Activated naive CD4-positive, alpha-beta T cell (primary cell): Measurements from ENCODE around the gene SPINK4.
A peak's percentile ranks its signal among the peaks of the same experiment; 100 is the strongest.

Experiments
- DNase-seq, 4 experiments: peaks; one replicate each; lab custom pipeline; 2025; lab: John Stamatoyannopoulos, UW

The SPINK4 gene, protein sequence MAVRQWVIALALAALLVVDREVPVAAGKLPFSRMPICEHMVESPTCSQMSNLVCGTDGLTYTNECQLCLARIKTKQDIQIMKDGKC

DNA sequence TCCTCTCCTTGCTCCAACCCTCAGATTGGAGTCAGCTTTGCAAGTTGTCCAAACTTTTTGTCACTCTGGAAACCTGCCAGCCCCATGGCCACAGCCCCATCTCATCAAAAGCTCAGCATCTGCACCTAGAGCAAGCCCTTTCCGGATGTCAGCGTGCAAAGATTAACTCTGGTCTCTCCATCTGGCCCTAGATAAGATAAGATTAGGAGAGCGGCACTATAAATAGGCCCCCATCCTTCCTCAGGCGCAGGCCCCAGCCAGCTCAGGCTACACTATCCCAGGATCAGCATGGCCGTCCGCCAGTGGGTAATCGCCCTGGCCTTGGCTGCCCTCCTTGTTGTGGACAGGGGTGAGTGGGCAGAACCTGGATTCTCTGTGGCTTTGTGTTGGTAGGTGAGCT lies at the start of gene SPINK4:
SPINK4 (plus strand) TSS at position 247 of the 400 bp plus-strand sequence; CDS start at position 289, 42 bp downstream.
- DNase-seq, result no peak

DNA sequence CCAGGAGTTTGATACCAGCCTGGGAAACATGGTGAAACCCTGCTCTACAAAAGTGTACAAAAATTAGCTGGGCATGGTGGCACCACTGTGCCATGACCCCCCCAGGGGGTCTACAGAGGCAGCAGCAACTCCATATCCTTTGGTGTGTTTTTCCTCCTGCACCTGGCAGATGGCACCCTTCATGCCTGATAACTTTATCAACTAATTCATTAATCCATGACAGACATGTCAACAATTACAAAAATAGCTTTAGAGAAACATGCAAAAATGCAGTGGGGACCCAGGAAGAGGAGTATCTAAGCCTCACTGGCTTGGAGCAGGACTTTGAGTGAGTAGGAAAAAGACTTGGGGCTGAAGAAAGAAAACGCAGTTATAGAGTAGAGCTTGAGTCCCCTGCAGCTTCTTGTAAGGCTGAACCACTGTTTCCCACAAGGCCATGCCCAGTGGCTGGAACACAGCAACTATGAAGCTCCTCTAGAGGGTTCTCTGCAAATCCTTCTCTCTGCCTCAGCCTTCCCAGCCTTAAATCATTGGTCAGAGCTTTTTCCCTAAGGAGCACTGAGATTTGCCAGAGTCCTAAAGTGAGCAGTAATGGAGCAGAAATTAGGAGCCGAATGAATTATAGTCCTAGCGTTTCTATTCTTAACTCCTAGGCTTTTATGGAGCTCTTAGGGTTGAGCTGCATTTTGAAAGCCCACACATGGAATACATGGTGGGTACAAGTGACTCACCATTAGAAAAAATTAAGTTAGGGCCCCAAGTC lies 47.3 kb upstream of the SPINK4 start:
- DNase-seq, result no peak

DNA sequence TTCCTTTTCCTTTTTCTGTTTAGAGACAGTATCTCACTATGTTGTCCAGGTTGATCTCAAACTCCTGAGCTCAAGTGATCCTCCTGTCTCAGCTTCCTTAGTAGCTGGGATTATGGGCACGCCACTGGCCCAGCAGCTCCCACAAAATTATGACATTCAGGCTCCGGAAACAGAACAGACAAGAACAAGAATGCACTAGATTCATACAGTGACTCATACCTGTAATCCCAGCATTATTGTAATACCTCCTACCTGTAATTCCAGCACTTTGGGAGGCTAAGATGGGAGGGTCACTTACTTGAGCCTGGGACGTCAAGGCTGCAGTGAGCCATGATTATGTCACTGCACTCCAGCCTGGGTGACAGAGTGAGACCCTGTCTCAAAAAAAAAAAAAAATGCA lies 46.1 kb upstream of the SPINK4 start:
- DNase-seq, result no peak

DNA sequence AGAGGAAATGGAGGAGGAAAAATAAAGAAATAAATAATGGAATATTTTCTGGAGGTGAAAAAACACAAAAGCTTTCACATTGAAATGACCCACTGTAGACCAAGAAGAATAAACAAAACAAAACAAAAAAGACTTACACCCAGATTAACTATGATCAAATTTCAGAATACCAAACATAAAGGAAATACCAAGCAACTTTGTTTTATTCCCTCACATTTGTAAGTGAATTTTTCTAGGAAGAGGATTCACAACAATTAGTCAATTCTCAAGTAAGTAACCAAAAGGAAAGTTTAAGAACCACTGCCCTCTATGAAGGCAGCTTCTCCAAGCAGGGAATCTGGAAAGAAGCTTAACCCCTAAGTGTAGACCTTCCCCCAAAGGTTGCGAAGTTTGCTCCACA lies 43.2 kb upstream of the SPINK4 start:
- no peak for DNase-seq

DNA sequence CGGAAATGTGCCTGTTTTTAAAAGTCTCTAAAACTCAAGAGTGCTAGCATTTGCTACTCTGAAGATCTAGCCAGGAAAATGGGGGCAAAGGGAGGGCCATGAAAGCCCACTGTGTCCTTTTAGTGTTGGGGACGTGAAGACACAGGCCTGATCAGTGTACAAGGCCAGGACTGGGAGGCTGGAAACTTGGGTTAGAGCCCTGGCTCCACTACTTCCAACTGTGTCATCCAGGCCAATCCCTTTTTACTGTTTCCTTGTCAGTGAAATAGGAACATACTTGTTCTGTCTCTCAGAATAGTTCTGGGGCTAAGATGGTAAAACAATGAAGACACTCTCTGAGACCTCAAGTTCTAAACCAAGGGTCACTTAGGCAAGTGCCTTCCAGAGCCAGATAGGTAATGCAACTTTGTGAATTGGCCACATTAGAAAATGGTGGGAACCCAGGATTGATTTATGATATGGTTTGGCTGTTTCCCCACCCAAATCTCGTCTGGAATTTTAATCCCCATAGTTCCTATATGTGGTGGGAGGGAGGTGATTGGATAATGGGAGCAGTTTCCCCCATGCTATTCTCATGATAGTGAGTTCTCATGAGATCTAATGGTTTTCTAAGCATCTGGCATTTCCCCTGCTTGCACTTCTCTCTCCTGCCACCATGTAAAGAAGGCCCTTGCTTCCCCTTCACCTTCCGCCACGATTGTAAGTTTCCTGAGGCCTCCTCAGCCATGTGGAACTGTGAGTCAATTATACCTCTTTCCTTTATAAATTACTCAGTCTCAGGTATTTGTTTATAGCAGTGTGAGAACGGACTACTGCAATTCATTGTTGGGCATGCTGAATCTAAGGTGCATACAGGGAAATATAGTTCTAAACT lies 42.5 kb upstream of the SPINK4 start:
- DNase-seq, result no peak

DNA sequence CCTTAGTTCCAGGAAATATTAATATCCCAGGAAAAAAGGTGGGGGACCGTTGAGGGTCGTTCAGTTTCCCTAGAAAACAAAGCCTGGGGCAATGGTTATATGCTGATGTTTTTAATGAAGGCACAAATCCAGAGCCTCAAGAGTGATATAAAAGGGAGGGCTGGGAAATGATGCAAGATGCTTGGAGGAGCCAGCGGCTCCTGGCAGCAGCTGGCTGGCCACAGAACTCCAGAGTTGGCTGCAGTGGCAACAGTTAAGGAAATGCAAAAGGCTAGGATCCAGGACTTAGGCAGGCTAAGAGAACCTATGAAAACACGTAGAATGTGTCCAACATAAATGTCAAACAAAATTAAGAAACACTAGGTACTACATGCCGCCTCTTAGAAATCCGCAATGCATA lies 41.8 kb upstream of the SPINK4 start:
- no peak for DNase-seq

DNA sequence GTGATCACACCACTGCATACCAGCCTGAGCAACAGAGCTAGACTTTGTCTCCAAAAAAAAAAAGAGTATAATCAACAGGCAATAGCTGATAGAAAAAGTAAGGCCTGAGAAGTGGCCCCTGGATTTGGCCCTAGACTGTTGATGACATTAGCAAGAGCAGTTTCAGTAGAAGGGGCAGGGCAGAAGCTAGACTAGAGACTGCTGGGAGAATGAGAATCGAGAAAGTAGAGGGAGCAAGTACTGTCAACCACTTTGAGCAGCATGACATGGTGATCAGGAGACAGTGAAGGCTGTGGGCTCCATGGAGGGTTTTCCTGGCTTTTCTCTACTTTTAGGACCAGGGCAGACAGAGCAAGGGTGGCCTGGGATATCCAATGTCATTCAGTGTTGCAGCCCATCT lies 37.9 kb upstream of the SPINK4 start:
- DNase-seq, result no peak

DNA sequence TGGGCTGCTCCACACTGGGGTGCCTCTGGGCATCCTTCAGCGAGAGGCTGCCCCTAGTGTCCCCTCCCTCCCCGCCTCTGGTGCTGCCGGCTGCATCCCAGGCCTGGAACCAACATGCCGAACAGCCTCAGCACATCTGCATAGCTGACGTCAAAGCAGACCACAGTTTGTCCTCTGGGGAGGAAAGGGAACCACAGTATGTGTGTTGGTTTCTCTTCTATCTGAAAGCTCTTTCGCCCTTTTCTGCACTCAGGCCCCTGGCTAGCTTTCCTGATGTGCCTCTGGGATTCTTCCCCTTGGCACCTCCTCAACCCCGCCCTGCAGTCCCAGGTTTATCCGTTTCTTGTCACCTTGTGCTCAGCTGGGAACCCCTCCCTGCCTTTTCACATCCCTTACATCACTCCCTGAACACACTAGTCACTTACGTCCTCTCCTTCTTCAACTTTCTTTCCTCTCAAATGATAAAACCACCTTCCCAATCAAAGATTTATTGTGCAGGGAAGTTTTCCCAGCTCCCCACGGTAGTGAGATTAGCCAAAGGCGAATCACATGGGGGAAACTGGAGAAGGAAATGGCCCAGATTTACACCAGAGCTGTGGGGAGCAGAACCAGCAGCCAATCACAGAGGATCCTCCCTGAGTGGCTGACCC lies 37.3 kb upstream of the SPINK4 start:
- DNase-seq, result no peak

DNA sequence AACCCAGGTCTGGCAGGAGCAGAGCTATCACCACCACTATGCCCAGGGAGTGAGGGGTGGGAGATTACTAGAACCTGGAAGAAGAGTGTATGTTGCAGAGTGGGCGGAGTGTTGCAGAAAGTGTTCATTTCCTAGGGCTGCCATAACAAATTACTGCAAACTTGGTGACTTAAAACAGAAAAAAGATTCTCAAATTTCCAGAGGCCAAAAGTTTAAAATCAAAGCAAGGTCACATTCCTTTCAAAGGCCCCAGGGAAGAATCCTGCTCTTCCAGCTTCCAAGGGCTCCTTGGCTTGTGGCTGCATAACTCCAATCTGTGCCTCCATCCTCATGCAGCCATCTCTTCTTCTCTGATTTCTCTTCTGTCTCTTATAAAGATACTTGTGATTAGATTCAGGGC lies 30.6 kb upstream of the SPINK4 start:
- no peak for DNase-seq

DNA sequence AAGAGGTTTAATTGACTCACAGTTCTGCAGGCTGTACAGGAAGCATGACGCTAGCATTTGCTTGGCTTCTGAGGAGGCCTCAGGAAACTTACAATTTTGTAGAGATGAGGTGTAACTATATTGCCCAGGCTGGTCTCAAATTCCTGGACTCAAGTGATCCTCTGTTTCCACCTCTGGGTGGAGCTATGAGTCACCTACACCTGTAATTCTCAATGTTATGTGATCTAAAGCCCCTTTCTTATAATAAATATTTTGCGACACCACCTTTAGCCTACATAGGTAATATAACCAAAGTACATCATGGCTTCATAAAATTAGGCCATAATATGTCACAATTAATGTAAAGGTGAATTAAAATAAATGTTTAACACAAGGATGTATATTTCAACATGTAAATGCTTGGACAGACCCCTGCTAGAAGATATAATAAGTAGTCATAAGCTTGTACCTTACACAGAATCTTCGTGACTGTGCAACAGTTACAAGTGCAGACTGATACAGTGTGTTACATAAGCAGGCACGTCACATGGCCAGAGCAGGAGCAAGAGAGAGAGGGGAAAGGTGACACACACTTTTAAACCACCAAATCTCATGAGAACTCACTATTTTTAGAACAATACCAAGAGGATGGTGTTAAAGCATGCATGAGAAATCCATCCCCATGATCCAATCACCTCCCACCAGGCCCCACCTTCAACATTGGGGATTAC lies 29.8 kb upstream of the SPINK4 start:
- no peak for DNase-seq

DNA sequence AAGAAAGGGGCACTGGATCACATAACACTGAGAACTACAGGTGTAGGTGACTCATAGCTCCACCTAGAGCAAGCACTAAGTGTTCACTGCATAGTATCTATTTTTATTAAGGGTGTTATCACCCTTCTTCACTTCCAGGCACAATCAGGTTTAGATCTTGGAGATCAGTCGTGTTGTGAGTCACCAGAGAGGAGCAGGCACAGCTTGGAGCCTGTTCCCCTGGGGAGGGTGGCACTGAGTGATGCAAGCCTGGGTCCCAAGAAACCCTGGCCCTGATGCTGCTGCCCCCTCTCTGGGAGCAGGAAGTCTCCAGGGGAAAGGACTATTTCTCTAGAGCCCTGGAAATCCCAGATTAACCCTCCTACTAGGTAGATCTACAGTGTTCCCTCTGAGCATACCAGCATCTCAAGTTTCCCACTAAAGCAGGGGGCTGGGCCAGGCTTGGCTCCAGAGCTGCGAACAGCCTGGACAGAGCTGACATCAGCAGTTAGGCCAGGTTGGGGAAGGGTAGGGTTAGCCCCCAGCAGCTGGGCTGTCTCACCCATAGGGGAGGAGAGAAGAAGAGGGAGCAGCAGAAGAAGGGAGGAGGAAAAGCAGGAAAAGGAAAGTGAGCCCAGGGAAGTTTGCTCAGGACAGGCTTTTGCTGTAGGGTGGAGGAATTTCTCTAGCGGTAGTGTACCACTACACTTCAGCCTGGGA lies 28.1 kb upstream of the SPINK4 start:
- no peak for DNase-seq

DNA sequence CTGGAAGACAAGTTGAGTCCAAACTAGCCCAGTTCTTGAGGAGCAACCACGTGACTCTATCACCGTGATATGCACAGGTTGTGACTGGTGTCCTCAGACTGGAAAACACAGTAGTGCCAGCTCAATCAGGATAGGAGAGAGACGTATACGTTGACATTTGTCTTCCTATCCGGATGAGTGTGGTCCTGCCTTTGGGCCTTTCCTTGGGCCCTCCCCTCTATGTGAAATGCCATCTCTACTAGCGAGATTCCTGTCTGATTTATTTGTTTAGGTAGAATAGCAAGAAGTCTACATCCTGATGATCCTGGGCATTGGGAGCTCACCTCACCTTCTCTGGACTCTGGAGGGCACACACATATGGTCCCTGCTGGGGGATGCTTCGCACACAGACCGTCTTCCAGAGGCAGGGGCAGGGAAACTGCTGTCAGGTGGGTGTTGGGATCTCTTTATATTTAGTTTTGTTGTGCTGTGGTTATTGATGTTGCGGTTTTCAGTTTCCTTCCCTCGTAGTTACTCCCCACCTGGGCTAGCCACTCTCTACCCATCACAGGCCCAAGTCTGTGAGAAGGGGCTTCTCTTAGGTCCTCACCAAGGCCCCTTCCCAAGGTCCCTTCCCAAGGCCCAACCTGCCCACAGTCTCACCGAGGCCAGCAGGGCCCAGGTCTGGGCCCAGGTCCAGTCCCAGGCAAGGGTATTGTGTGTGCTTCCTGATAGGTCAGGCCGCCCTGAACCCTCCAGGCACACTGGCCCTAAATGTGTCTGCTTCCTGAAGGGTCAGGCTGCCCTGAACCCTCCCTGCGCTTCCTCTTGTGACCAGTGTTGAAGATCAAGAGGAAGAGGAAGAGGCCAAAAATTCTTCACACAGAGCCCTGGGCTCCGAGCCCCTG lies 19.0 kb upstream of the SPINK4 start:
- no peak for DNase-seq

DNA sequence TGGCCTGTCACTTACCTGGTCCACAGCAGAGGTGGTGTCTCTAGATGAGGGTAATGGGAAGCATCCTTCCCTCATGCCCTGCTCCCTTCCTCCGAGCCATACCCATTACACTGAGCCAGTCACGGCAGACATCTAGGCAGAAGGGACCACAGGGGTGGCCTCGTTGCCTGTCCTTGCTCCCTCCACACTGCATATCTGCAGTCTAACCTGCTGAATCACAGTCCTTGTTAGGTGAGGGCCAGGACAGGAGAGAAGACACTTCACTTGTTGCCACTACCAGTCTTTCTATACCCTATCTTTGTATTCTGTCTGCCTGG lies 18.4 kb upstream of the SPINK4 start:
- DNase-seq, result no peak

DNA sequence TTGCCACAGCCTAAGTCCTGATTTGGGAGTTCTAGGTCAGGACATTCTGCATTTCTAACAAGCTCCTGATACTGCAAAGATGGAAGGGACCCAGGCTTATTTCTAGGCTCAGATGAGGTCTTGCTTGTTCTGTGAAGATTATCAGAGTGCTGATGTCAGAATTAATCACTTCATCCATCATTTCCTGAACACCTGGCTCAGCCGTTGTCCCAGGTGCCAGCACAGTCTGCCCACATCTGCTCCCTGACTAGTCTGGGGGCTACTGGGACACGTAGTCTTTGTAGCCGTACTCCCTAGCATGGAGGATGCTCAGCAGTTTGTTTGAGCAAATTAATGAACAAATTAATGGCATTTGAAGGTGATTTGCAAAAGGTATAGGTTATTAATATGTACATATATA lies 17.9 kb upstream of the SPINK4 start:
- DNase-seq, result no peak

DNA sequence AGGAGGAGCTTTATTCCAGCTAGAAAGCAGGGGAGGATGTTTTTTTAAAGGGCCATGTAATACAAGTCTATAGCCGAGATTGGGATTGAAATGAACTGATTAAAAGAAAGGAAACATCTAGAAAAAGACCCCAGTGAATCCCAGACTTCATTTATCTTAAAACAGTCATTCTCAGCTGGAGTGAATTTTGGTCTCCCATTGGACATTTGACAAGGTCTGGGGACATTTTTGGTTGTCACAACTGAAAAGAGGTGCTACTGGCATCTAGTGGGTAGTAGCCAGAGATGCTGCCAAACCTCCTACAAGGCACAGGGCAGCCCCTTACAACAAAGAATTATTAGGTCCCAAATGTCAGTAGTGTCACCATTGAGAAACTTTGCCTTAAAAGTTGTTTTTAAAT lies 16.3 kb upstream of the SPINK4 start:
- DNase-seq, result no peak

DNA sequence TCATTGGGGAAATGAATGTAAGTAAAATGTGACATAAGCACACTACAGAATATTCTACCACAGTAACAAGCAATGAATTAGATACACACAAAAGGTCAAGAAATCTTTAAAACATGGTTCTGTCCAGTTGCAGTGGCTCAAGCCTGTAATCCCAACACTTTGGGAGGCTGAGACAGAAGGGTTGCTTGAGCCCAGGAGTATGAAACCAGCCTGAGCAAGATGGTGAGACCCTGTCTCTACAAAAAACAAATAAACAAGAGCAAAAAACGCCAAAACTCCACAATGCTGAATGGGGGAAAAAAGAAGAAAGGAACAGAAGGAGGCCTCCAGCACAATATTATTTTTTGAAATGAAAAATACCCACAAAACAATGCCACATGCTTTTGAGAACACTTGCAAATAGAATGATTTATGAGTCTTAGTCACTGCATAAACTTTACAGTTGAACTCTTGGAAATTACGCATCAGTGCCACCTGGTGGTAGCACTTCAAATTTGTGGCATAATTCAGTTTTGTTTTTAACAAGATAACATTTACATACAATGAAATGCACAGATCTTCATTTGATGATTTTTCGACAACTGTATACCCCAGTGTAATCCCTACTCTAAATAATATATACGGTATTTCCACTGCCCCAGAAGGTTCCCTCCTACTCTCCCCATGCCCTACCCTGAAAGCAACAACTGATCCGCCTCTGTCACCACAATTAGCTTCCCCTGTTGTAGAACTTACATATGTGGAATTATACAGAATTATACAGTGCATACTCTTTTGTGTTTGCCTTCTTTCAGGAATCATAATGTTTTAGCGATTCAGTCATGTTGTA lies 14.4 kb upstream of the SPINK4 start:
- DNase-seq, result peak in 3 of 4 experiments; percentile 11 to 49 (median 43)

DNA sequence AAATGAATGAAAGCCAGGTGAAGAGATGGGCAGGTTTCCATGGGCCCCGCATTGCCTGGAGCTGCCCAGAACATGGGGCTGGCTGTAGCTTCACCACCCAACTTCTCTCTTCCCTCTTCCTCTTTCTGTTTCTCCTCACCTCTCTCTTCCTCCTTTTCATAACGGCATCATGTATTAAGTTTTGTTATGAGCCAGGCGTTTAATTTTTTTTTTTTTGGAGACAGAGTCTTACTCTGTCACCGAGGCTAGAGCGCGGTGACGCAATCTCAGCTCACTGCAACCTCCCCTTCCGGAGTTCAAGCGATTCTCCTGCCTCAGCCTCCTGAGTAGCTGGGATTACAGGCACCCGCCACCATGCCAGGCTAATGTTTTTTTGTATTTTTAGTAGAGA lies 13.0 kb upstream of the SPINK4 start:
- no peak for DNase-seq

DNA sequence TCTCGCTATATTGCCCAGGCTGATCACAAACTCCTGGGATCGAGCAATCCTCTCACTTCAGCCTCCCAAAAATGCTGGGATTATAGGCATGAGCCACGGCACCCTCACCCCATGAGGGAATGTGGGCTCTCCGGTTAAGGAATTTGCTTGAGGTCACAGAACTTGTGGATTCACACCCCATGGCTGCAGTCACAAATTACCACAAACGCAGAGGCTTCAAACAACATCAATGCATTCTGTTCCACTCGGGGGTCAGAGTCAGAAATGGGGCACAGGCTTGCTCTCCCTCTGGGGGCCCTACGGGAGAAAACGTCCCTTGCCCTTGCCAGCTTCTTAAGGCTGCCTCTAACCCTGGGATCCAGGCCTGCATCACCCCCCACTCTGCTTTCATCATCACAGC lies 12.2 kb upstream of the SPINK4 start:
- DNase-seq, result no peak

DNA sequence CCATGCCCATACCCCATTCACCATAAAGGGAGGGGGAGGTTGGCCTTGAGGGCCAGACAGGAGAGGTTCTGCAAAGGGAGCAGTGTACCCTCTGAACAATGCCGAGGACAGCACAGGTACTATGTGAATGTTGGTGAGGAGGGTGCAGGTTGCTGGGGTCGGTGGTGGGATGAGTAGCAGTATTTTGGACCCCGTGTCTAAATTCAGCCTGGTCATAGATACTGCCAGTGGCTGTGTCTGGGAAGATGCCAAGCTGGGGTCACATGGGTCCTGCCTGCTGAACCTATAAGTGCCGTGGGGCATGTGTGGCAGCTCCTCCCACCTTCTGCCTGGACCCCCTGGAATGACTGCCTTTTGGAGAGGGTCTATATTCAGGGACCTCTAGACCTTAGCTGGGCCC lies 11.4 kb upstream of the SPINK4 start:
- DNase-seq, result no peak
